Endodermal cell (in vitro differentiated cells): ENCODE data around the gene TSPAN3. TPM values are rescaled to one million over a fixed set of nuclear protein-coding genes. Genes with fewer than 3 reads are reported as not detected.

Source experiments
- DNase-seq: peaks from one replicate; pipeline ENCODE4 v3.0.0-alpha.2; 2017
- H3K27ac ChIP-seq: 2 replicates; pipeline ENCODE4 v1.5.1; 2013; ENCODE audit warnings: mild to moderate bottlenecking, low read depth, low read length, moderate library complexity
- H3K27me3 ChIP-seq: 2 replicates; pipeline ENCODE4 v1.6.1; 2013; ENCODE audit warnings: mild to moderate bottlenecking, low read length, moderate library complexity; ENCODE audit not compliant: insufficient read depth, control insufficient read depth, poor library complexity, severe bottlenecking
- H3K36me3 ChIP-seq: 2 replicates; pipeline ENCODE4 v1.7.0; 2013; ENCODE audit warnings: mild to moderate bottlenecking, low read length, moderate library complexity; ENCODE audit not compliant: control insufficient read depth, insufficient read depth
- H3K4me1 ChIP-seq: one replicate; pipeline ENCODE4 v1.7.0; 2013; ENCODE audit warnings: low read length; ENCODE audit not compliant: control insufficient read depth, insufficient read depth
- H3K4me3 ChIP-seq: 2 replicates; pipeline ENCODE4 v1.5.1; 2013; ENCODE audit warnings: mild to moderate bottlenecking, low read length, moderate library complexity
- H3K9ac ChIP-seq: 2 replicates; pipeline ENCODE4 v1.6.1; 2013; ENCODE audit warnings: mild to moderate bottlenecking, low read length, moderate library complexity; ENCODE audit not compliant: poor library complexity, severe bottlenecking; ENCODE audit errors: extremely low read depth
- H3K9me3 ChIP-seq: 2 replicates; pipeline ENCODE4 v1.6.1; 2013; ENCODE audit warnings: mild to moderate bottlenecking, low read length, moderate library complexity; ENCODE audit not compliant: control insufficient read depth
- H3K27ac Mint-ChIP-seq: 2 replicates; pipeline ENCODE4 v1.8.0; 2020; ENCODE audit warnings: mixed read lengths
- H3K27me3 Mint-ChIP-seq: 2 replicates; pipeline ENCODE4 v1.8.0; 2021; ENCODE audit warnings: mild to moderate bottlenecking, mixed read lengths; ENCODE audit not compliant: insufficient read depth
- H3K36me3 Mint-ChIP-seq: 2 replicates; pipeline ENCODE4 v1.8.0; 2020; ENCODE audit warnings: low read depth, mixed read lengths
- H3K4me1 Mint-ChIP-seq: 2 replicates; pipeline ENCODE4 v1.8.0; 2020; ENCODE audit warnings: mixed read lengths
- H3K4me3 Mint-ChIP-seq: 2 replicates; pipeline ENCODE4 v1.8.0; 2020; ENCODE audit warnings: mild to moderate bottlenecking, moderate library complexity, mixed read lengths
- H3K9me3 Mint-ChIP-seq: 2 replicates; pipeline ENCODE4 v1.8.0; 2020; ENCODE audit warnings: mild to moderate bottlenecking, mixed read lengths
- WGBS, 2 experiments: methylation state at CpG; one replicate each; pipeline versions ENCODE4 v1.1.5 to v1.1.7; 2013; ENCODE audit warnings: missing lambda C conversion rate in 2 of 2, mixed read lengths in 1 of 2; ENCODE audit not compliant: insufficient coverage in 1 of 2, insufficient read length in 1 of 2; 5-methylcytosine and 5-hydroxymethylcytosine counted together
- total RNA-seq, 2 donors: library from RNA; stranded (reverse); fragmentation: NEBNext Ultra II Directional in 1 of 2; extraction: Animal tissue kit (Norgen Biotek cat#: 25700) in 1 of 2; gene quantifications; 2 replicates in 1 of 2; 3 replicates in 1 of 2; pipeline ENCODE4 v1.2.1, GENCODE V29; 2021
- TF ChIP-seq, protein P1 (sequence below): fragments of 200-600 bp; sonication (generic); conservative IDR thresholded peaks from 2 replicates; pipeline ENCODE4 v1.5.0; 2021; ENCODE audit warnings: antibody characterized with exemption, mild to moderate bottlenecking

The TSPAN3 gene
- total RNA-seq, 2 donors from 2014 or later: 188 to 211 TPM

DNA sequence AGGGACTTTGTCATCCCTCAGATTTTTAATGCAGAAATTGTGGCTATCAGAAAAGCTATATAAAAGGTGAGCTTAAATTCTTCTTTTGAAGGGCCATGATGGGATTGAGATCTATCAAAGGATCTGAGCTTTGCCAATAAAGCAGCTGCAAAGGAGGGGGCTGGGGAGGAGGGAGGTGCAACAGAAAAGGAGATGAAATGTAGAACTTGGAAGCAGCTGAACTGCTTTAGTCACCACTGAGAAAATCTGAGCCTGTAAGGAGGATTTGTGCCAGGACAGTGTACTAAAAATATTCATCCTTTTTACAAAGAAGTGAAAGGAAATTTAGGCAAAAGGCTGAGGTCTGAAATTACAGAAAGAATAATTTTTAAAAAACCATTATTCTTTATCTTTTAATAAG lies 10.4 kb downstream of the TSPAN3 start:
- peaks cover 5% of the 10 kb centered on the region for H3K4me1 Mint-ChIP-seq
- Histone ChIP-seq H3K4me3 (no peak overlapping the region), H3K27ac (no peak overlapping the region), H3K9me3 (no peaks in the 10 kb centered on the region), H3K36me3 (no peaks in the 10 kb centered on the region), H3K4me1 (no peaks in the 10 kb centered on the region), H3K9ac (no peak overlapping the region), H3K27me3 (no peaks in the 10 kb centered on the region)
- no peak overlapping the region for H3K27ac Mint-ChIP-seq
- no peaks in the 10 kb centered on the region for H3K9me3 Mint-ChIP-seq
- DNase-seq: no peak
- no peaks in the 10 kb centered on the region for H3K36me3 Mint-ChIP-seq
- H3K4me3 Mint-ChIP-seq: no peak overlapping the region
- H3K27me3 Mint-ChIP-seq: no peaks in the 10 kb centered on the region
- TF ChIP-seq, protein P1, sequence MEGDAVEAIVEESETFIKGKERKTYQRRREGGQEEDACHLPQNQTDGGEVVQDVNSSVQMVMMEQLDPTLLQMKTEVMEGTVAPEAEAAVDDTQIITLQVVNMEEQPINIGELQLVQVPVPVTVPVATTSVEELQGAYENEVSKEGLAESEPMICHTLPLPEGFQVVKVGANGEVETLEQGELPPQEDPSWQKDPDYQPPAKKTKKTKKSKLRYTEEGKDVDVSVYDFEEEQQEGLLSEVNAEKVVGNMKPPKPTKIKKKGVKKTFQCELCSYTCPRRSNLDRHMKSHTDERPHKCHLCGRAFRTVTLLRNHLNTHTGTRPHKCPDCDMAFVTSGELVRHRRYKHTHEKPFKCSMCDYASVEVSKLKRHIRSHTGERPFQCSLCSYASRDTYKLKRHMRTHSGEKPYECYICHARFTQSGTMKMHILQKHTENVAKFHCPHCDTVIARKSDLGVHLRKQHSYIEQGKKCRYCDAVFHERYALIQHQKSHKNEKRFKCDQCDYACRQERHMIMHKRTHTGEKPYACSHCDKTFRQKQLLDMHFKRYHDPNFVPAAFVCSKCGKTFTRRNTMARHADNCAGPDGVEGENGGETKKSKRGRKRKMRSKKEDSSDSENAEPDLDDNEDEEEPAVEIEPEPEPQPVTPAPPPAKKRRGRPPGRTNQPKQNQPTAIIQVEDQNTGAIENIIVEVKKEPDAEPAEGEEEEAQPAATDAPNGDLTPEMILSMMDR: no peak

DNA sequence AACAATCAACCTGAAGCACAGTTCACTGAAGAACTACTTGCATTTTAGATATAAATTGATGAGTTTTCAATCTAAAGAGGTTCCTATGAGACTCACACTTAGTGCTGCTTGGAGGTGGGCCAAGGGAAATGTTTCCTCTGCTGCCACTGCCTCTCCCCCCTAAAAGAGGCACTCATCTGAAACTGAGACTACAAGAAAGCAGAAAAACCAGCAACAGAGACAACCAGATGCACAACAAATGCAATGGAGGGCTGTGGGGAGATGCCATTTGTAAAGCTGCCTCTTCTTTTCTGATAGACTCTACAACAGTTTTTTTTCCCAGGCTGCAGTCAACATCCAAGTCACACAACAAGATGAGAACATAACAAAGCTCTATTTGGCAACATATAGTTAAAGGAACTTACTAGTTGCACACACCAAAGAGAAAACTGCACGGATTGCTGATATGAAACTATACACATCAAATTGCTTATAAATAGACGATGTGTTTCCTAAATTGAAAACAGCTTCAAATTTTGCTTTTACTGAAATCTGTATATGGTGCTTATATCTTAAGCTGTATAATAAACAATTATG lies 11.0 kb downstream of the TSPAN3 start:
- Histone ChIP-seq H3K36me3 (no peaks in the 10 kb centered on the region), H3K27me3 (no peaks in the 10 kb centered on the region), H3K4me3 (no peak overlapping the region), H3K9ac (no peak overlapping the region), H3K4me1 (no peaks in the 10 kb centered on the region), H3K9me3 (no peaks in the 10 kb centered on the region), H3K27ac (no peak overlapping the region)
- 75% methylated on average over 2 of the region's 2 CpGs; no CpG with 5 or more reads in 1 of the 2 experiments for WGBS, 2 experiments
- TF ChIP-seq, protein P1: no peak
- Mint-ChIP-seq H3K27me3 (no peaks in the 10 kb centered on the region), H3K36me3 (no peaks in the 10 kb centered on the region), H3K4me3 (no peak overlapping the region), H3K4me1 (peaks cover 5% of the 10 kb centered on the region), H3K9me3 (no peaks in the 10 kb centered on the region), H3K27ac (no peak overlapping the region)
- no peak for DNase-seq

DNA sequence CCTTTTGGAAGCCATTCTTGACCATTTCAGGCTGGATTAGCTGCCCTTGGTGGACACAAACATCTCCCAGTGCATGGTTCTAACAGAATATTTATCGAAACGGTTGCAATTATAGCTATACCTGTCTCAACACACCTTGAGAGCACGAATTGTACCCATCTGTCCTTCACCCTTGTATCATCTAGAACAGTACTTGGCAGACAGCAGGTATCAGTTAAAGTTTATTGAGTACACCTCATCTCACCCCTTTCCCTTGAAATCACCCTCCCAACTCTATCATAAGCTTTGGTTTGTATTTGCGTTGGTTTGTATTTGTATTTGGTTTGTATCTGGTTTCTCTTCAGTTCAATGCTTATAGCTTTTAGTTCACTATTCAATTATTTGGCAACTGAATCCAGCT lies 12.4 kb downstream of the TSPAN3 start:
- Mint-ChIP-seq H3K27me3 (no peaks in the 10 kb centered on the region), H3K4me1 (peaks cover 8% of the 10 kb centered on the region), H3K36me3 (peaks cover 7% of the 10 kb centered on the region), H3K9me3 (no peaks in the 10 kb centered on the region), H3K27ac (no peak overlapping the region), H3K4me3 (no peak overlapping the region)
- Histone ChIP-seq H3K36me3 (peaks cover 9% of the 10 kb centered on the region), H3K9ac (no peak overlapping the region), H3K9me3 (no peaks in the 10 kb centered on the region), H3K27me3 (no peaks in the 10 kb centered on the region), H3K4me1 (no peaks in the 10 kb centered on the region), H3K27ac (no peak overlapping the region), H3K4me3 (no peak overlapping the region)
- TF ChIP-seq, protein P1: no peak
- 91 to 97% methylated on average over 3 of the region's 4 CpGs for WGBS, 2 experiments
- no peak for DNase-seq
